ENCODE results near the gene CYP17A1.

CYP17A1 gene

DNA sequence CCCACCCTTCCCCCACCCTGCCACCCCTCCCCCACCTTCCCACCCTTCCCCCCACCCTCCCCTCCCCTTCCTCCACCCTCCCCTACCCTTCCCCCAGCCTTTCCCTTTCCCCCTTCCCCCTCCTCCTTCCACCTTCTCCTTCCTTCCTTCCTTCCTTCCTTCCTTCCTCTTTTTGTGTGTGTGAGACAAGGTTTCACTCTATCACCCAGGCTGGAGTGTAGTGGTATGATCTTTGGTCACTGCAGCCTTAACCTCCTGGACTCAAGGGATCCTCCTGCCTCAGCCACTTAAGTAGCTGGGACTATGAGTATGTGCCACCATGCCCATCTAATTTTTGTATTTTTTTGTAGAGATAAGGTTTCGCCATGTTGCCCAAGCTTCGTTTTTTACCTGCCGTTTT lies 35.2 kb downstream of the CYP17A1 start:
- no peak for DNase-seq

GRCh38 chr10:102801496-102801895 lies 35.7 kb downstream of the CYP17A1 start:
- DNase-seq = no peak

GRCh38 chr10:102800611-102801335 lies 36.4 kb downstream of the CYP17A1 start:
- no peak for DNase-seq

DNA sequence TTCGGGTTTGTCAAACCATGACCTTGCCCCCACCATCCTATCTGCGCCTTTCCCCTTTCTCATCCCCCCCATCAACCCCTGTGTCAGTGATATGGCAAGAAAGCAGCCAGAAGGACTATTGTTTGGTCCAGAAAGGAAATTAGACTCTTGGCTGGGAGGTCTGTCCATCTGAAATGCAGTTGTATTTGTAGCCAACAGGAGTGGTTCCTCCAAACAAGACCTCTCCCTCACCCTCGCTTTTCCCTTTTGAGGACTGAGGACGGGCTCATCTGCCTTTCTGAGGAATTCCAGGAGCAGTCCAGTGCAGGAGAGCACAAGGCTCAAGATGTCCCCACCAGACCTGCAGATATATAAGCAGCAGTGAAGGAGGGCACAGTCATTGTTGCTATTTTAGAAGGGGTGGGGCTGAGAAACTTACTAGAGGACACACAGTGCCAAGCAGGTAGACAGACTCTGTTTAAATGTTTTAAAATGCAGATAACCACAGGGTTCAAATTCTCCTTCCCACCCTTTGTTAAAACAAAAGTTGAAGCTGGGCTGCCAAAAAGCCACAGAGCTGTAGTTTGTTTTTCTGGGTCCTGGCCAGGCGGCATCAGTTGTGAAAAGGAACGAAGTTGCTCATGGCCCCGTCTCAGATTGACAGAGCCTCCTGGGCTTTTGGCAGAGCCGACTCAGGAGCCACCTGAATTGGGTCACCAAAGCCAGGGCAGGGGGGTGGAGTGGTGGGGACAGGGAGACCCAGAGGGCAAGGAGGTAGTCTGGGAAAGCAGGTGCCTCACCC lies 37.3 kb downstream of the CYP17A1 start:
- no peak for DNase-seq

DNA sequence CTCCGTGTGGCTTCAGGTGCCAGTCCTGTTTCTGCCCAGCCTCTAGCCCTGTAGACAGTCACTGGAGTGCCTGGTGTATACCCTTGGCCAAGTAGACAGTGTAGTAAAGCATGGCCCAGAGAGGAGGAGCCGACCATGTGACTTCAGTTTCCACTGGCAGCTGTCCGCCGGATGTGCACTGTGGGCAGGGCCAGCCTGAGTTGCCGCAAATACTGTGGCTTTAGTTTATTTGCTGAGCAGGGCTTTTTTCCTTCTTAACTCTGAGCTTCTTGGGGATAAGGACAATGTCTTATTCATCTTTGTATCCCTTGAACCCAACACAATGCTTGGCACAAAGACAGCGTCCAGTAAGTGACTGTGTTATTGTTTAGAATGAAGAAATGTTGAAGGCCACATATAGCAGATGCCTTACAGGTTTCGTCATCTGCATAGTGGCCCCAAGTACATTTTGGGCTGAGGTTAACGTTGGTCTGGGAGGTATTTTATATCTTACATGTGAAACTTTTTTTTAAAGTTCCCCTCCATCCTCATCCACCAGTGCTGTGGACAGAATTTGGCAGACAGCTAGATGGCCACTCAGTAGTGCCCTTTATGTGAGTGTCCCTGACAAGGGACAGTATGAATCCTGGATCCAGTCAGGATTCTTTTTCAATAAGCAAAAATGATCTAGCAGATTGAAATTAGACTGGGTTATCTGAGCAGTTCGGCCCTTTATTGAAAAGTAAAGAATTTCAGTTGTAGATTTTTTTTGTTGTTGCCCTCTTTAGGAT lies 40.6 kb downstream of the CYP17A1 start:
- DNase-seq = peak; percentile 39

- no peak for DNase-seq
Measured at GRCh38 chr10:102795453-102796406, 41.5 kb downstream of the CYP17A1 start.

DNA sequence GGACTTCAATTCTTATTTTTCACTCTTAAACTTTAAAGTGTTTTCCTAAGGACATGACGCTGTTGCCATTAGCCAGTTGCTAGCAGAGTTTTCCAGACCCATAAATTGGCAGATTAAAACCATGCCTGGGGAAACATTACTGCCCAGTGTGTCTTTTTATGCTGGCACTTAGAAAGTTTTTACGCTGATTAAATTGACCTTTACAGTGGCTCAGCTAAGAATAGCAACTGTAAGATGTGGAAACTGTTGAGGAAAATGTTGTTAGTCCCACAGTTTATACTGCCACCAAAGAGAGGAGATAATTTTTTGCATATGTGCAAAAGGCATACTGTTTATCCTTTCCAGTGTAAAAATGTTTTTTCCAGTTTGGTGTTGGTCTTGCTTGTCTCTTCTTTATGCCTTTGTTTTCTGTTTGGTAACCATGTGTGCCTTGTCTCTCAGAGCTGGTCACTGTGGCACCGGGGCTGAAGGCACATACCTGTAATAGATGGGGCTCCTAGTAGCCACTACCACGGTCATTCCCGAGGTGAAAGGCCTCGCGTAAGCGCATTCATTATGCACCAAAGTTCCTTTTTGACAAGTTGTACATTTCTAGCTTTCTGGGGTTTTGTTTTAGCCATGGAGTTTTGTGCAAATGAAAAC lies 45.3 kb downstream of the CYP17A1 start:
- DNase-seq = no peak

DNA sequence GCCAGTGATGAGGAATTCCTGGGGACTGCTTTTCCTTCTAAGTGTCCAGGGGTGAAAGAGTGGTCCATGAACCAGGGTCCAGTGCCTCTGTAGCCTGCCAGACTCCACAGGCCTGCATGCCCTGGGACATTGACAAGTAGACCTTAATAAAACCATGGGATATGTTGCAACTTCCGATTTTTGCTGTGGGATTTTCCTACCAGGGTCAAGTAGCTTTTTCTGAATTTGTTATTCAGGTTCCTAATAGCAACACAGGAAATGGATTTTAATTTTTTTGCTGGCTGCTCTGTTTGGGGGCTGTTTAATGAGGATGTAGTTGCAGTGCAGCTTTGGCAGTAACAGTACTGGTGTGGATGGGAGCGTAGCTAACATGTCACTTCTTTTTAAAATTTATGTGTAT lies 51.4 kb downstream of the CYP17A1 start:
- DNase-seq = no peak

DNA sequence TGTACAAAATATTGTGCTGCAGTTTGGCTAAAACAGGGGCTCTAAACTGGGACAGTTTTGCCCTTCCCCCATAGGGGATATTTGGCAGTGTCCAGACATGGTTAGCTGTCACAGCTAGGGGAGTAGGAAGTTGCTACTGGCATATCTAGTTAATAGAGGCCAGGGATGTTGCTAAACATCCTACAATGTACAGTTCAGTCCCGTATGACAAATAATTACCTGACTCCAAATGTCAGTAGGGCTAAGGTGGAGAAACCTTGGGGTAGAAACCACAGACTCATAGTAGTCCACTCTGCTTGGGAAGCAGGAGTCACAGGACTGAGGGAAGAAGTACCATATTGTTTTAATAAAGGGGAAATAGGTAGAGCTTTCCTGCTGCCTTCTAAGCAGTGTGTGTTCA lies 53.6 kb downstream of the CYP17A1 start:
- DNase-seq = no peak

GRCh38 chr10:102782673-102783551 lies 54.3 kb downstream of the CYP17A1 start:
- no peak for DNase-seq

- no peak for DNase-seq
Measured at GRCh38 chr10:102781921-102782557, 55.2 kb downstream of the CYP17A1 start.

GRCh38 chr10:102781090-102781920 lies 55.9 kb downstream of the CYP17A1 start:
- no peak for DNase-seq

All from activated T-cell treated with anti-CD3 and anti-CD28 coated beads, Interleukin-2, amount 50 U/mL, for 1 hour (primary cell).